AG09309 (cell line): ENCODE measurements around the gene GAS6.

Experiments
- DNase-seq: peaks from one replicate; pipeline ENCODE4 v3.0.0-alpha.2; 2010; ENCODE audit warnings: low read depth
- H3K4me3 ChIP-seq: 2 replicates; pipeline ENCODE4 v1.5.1; 2011; ENCODE audit warnings: mild to moderate bottlenecking, low read depth, low read length, moderate library complexity; ENCODE audit not compliant: control insufficient read depth
- TF ChIP-seq, protein P1 (sequence below): IDR thresholded peaks from 2 replicates; pipeline ENCODE4 v1.5.1; 2011; ENCODE audit warnings: mild to moderate bottlenecking, low read depth, low read length, inconsistent platforms; ENCODE audit not compliant: insufficient read depth, control insufficient read depth; ENCODE audit errors: missing control alignments

The GAS6 gene

DNA sequence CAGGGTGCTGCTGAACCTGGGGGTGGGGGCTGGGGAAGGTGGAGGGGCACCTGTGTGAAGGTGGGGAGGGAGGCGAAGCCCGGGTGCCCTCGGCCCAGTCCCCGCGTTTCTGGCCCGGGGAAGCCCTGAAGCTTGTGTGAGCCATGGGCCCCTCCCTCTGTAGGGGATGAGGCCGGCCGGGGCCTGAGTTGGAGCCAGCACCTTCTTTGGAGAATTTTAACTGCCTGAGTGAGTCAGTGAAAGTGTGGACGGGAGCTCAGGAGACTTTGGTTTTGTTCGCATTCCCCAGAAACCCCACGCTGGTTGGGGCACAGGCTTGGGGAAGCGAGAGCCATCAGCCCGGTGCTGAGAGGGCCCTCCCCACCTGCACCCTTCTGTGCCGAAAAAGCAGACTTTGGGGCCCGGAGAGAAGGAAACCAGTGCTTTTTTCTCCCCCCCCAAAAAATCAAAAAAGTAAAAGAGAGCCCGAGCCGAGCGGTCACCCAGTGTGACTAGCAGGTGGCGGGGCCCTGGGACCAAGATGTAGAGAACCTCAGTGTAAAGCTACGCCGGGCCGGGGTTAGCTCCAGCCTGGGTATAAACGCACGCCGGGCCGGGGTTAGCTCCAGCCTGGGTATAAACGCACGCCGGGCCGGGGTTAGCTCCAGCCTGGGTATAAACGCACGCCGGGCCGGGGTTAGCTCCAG is 59.7 kb downstream of the GAS6 start:
- DNase-seq = no peak
- no peak overlapping the region for H3K4me3 ChIP-seq
- TF ChIP-seq, protein P1, sequence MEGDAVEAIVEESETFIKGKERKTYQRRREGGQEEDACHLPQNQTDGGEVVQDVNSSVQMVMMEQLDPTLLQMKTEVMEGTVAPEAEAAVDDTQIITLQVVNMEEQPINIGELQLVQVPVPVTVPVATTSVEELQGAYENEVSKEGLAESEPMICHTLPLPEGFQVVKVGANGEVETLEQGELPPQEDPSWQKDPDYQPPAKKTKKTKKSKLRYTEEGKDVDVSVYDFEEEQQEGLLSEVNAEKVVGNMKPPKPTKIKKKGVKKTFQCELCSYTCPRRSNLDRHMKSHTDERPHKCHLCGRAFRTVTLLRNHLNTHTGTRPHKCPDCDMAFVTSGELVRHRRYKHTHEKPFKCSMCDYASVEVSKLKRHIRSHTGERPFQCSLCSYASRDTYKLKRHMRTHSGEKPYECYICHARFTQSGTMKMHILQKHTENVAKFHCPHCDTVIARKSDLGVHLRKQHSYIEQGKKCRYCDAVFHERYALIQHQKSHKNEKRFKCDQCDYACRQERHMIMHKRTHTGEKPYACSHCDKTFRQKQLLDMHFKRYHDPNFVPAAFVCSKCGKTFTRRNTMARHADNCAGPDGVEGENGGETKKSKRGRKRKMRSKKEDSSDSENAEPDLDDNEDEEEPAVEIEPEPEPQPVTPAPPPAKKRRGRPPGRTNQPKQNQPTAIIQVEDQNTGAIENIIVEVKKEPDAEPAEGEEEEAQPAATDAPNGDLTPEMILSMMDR = no peak

DNA sequence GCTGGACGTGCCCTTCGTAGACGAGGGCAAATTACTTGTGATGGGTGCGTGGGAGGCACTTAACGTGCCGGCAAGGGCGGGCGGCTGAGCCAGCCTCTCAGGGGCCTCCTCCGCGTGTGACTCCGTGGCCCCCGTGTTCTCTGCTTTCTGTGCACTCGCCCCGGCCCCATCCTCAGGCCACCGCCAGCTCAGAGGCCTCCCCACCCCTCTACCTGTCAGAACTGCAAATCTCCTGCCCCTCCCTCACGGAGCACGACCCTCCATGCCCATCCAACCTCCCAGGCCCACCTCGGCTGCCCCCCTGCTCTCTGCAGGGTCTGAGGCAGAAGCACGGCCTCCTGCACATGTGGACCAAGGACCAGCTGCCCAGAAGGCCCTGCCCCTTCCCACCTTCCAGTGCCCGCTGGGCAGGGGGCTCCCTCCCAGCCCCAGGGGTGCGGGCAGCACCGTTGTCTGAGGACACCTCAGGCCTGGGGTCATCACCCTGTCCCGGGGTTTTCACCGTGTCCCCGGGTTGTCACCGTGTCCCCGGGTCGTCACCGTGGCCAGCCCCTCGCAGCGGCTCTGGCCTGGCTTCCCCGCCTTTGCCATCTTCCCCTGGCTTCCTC is 60.4 kb downstream of the GAS6 start:
- TF ChIP-seq, protein P1 = no peak
- no peak overlapping the region for H3K4me3 ChIP-seq
- DNase-seq = no peak

DNA sequence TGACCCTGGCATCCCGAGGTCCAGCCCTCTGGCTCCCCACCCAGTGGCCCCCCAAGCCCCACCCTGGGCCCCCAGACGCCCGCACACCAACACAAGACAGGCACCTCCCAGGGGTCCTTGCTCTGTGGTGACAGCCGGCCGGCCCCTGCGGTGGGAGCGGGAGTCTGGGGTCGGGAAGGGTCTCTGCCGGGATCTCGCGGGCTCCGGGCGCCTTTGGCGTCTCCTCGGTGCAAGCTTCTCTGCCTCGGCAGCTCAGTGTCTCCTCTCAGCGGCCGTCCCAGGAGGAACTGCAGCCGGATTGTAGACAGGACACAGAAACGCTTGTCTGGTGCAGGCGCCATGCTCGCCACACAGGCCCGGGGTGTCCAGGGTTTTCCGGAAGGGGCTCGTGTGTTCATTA is 61.1 kb downstream of the GAS6 start:
- no peak overlapping the region for H3K4me3 ChIP-seq
- TF ChIP-seq, protein P1 = no peak
- no peak for DNase-seq

DNA sequence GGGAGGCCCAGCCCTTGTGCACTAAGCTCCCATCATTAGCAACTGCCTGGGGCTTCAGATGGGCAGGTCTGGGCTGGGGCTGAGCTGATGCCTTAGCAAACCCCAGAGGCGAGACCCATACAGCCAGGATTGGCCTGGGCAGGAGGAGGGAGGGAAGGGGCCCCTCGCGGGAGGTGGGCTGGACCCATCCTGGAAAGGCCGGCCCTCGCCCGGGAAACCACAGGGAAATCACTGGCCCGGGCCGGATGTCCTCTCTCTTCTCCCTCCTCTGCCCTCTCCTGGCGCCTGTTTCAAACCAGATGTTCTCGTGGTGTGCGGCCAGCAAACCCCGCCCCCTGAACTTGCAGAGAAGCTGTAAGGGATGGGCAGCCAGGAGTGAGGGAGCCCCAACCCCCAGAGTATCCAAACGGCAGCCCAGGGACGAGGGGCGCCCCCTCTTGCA is 61.8 kb downstream of the GAS6 start:
- TF ChIP-seq, protein P1 = peak; percentile 13
- DNase-seq = peak; percentile 37
- no peak overlapping the region for H3K4me3 ChIP-seq

DNA sequence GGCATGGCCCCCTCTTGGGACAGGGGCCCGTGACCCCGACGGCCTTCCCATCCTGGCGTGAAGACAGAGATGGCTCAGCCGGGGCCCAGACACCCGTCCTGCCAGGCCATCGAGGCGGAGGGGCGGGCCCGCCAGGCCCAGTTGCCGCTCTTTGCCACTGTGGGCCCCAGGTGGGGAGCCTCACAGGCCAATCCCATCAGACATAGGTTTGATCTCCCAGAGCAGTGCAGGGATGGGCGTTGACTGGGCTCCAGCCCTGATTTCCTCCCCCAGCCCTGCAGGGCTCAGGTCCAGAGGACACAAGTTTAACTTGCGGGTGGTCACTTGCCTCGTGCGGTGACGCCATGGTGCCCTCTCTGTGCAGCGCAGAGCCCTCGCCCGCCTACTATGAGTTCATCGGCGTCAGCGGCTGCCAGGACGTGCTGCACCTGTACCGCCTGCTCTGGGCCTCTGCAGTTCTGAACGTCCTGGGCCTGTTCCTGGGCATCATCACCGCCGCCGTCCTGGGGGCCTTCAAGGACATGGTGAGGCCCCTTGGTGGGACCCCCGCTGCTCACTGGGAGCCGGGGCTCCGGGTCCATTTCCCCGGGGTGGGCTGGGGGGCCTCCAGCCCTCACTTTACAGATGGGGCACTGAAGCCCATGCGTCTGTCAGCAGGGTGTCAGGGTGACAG is 62.5 kb downstream of the GAS6 start:
- H3K4me3 ChIP-seq = no peak overlapping the region
- no peak for DNase-seq
- TF ChIP-seq, protein P1 = no peak

DNA sequence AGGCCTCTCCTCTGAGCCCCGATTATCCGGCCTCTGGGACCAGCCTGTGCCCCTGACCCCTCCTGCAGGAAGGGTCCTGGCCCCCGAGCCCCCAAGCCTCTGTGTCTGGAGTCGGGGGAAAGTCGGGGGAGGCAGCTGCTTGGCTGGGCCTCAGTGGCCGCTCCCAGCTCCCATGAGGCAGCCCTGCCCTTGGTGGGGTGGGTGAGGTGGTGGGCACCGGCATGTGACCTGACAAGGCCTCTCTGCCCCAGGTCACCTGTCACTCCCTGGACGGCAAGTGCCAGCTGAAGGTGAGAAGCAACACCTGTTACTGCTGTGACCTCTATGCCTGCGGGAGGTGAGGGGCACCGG is 63.3 kb downstream of the GAS6 start:
- DNase-seq = no peak
- TF ChIP-seq, protein P1 = no peak
- no peak overlapping the region for H3K4me3 ChIP-seq
